Right lobe of liver (tissue), 4 donors: ENCODE data around the gene HCAR1.
"Not testable (repeated sequence)": the region's sequence is repeated elsewhere in the genome, so short reads cannot be mapped to it uniquely, and the experiment has no call there.

ENCODE experiments used
- CTCF ChIP-seq, 4 donors: fragments of 200-600 bp in 3 of 4; fragments of 450-650 bp in 1 of 4; IDR thresholded peaks; one replicate each; pipeline versions ENCODE4 v1.5.1 to v1.8.0; 2016 to 2022; ENCODE audit warnings: antibody characterized with exemption in 4 of 4, mild to moderate bottlenecking in 2 of 4
- POLR2A ChIP-seq: fragments of 450-650 bp; IDR thresholded peaks from one replicate; pipeline ENCODE4 v1.6.1; 2017; ENCODE audit warnings: antibody characterized with exemption, mild to moderate bottlenecking
- donor health status: DM: no; HTN: no; CAD: no.
- donor health status: DM: no; HTN: no; CAD: no.
- donor health status: DM: no; HTN: yes; CAD: no.

- TF ChIP-seq CTCF (IDR thresholded peaks at IDR 0.05); POLR2A: not testable (repeated sequence)
These were observed 27.6 kb downstream of the HCAR1 start, which contains the start of gene HCAR2 for GRCh38 chr12:122702890-122703611.
